Measurements from ENCODE around the gene ABCA4.

DNA sequence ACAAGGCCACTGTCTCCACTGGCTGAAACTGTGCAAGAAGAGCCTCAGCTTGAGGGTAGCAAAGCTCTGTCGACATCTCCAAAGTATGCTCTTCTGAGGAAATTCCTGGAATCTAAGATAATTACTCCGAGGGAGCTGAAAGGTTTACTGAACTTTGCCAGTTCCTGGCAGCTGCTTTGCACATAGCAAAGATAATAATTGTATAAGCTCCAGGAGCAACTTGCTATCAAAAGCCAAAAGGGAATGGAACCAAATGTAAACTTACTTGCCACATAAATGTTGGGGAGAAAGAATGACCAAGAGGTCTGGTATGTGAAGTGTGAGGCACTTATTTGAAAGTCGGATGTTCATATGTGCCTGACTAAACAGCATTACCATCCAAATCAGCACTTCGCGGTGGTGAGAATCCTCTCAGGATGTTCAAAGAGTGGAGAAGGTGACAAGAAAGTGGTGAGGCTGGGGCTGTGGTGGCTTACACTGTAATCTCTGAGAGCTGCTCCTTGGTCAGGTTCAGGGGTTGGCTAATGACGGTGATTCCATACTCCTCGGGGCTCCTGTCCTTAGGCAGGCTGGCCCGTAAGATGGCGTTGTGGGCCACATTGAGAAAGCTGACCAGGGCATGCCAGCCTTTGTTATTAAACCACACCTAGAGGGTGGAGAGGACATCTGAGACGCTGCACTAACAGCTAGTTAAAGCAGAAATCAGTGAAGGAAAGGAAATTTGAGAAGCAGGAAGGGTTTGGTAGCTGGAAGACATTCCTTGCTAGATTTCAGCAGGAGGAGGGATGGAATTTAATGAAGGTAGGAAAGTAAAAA, 100.0 kb downstream of the ABCA4 start:
- TF ChIP-seq, protein P1, sequence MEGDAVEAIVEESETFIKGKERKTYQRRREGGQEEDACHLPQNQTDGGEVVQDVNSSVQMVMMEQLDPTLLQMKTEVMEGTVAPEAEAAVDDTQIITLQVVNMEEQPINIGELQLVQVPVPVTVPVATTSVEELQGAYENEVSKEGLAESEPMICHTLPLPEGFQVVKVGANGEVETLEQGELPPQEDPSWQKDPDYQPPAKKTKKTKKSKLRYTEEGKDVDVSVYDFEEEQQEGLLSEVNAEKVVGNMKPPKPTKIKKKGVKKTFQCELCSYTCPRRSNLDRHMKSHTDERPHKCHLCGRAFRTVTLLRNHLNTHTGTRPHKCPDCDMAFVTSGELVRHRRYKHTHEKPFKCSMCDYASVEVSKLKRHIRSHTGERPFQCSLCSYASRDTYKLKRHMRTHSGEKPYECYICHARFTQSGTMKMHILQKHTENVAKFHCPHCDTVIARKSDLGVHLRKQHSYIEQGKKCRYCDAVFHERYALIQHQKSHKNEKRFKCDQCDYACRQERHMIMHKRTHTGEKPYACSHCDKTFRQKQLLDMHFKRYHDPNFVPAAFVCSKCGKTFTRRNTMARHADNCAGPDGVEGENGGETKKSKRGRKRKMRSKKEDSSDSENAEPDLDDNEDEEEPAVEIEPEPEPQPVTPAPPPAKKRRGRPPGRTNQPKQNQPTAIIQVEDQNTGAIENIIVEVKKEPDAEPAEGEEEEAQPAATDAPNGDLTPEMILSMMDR (IDR thresholded peaks at IDR 0.05): no peak
- TF ChIP-seq POLR2A (IDR thresholded peaks at IDR 0.05): no peak
